Uterus (tissue), 4 donors: ENCODE results near the gene METTL2A. TPM values are rescaled to one million over a fixed set of nuclear protein-coding genes. Genes with fewer than 3 reads are reported as not detected.
A peak's percentile ranks its signal among the peaks of the same experiment; 100 is the strongest.
"Not testable (repeated sequence)": the region's sequence is repeated elsewhere in the genome, so short reads cannot be mapped to it uniquely, and the experiment has no call there.

Experiments used
- DNase-seq, 2 donors: peaks; one replicate each; pipeline ENCODE4 v3.0.0-alpha.2; 2019 to 2020
- H3K27ac ChIP-seq, 2 donors: fragments of 200-600 bp; sonication (generic); 1 replicate in 1 of 2; 2 replicates in 1 of 2; pipeline ENCODE4 v1.5.1; 2016 to 2018
- H3K27me3 ChIP-seq, 2 donors: fragments of 200-600 bp; sonication (generic); one replicate each; pipeline ENCODE4 v1.5.1; 2018 to 2019; ENCODE audit warnings: control low read depth in 1 of 2
- H3K36me3 ChIP-seq, 2 donors: fragments of 200-600 bp; sonication (generic); one replicate each; pipeline ENCODE4 v1.5.1; 2019; ENCODE audit warnings: control low read depth in 1 of 2
- H3K4me1 ChIP-seq, 2 donors: fragments of 200-600 bp; sonication (generic); one replicate each; pipeline ENCODE4 v1.5.1; 2018 to 2019; ENCODE audit warnings: control low read depth in 1 of 2
- H3K4me3 ChIP-seq, 2 donors: fragments of 200-600 bp; sonication (generic); 1 replicate in 1 of 2; 2 replicates in 1 of 2; pipeline ENCODE4 v1.5.1; 2018 to 2019; ENCODE audit warnings: mild to moderate bottlenecking in 1 of 2
- H3K9me3 ChIP-seq, 2 donors: fragments of 200-600 bp; sonication (generic); one replicate each; pipeline ENCODE4 v1.5.1; 2019; ENCODE audit warnings: control low read depth in 1 of 2
- CTCF ChIP-seq, 4 experiments: fragments of 200-600 bp in 2 of 4; fragments of 450-650 bp in 2 of 4; sonication (generic) in 2 of 4; IDR thresholded peaks; one replicate each; pipeline ENCODE4 v1.5.1; 2016 to 2019; ENCODE audit warnings: antibody characterized with exemption in 4 of 4, mild to moderate bottlenecking in 2 of 4, moderate library complexity in 1 of 4
- POLR2A ChIP-seq, 2 donors: fragments of 450-650 bp; IDR thresholded peaks; one replicate each; pipeline ENCODE4 v1.6.1; 2016; ENCODE audit warnings: antibody characterized with exemption in 2 of 2, mild to moderate bottlenecking in 1 of 2, moderate library complexity in 1 of 2
- intact Hi-C: fragments of 100-400 bp; cut with DNase I; formaldehyde crosslinking; loops from one replicate; pipeline ENCODE4 v1.15.1; 2023; ENCODE audit warnings: low total_unique reads
- total RNA-seq, 4 donors: library from RNA; depleted of rRNA in 3 of 4; stranded (reverse); fragments of >200 nt in 3 of 4; gene quantifications; one replicate each; pipeline versions ENCODE4 v1.1.0 to v1.2.4, GENCODE V29; 2014 to 2023
- donor health status: DM: yes; HTN: yes; CAD: no.

Gene METTL2A
- total RNA-seq, 4 donors from 2014 or later, result 5.9 to 30.8 (median 15.2) TPM

- peaks cover 0 to 4% of the 10 kb centered on the region in 2 donors for H3K4me1 ChIP-seq
- no peak for TF ChIP-seq CTCF (IDR thresholded peaks at IDR 0.05)
- TF ChIP-seq POLR2A (IDR thresholded peaks at IDR 0.05), result peak in 1 of 2 donors; percentile 46
- H3K27me3 ChIP-seq, result no peaks in the 10 kb centered on the region
- no peaks in the 10 kb centered on the region for H3K9me3 ChIP-seq
- H3K36me3 ChIP-seq, result no peaks in the 10 kb centered on the region
- peak within 1 kb of the TSS; percentile 97 to 99 for H3K27ac ChIP-seq
- peak within 1 kb of the TSS; percentile 41 to 94 for H3K4me3 ChIP-seq
- intact Hi-C loops, result no loop called here
- DNase-seq, result peak; percentile 82
Measured at GRCh38 chr17:62478424-62478879, 54.8 kb downstream of the METTL2A start, which contains the start of gene TLK2. Gene TLK2 (plus strand): TSS chr17:62478825. CDS start chr17:62481126, 2,301 bp downstream.

GRCh38 chr17:62478880-62479638, 55.4 kb downstream of the METTL2A start:
- peak overlapping the region; percentile 41 to 94 for H3K4me3 ChIP-seq
- intact Hi-C loops, H3K36me3 ChIP-seq, H3K4me1 ChIP-seq, H3K27me3 ChIP-seq, H3K9me3 ChIP-seq: not testable (repeated sequence)
- DNase-seq, result peak; percentile 22 to 43
- peak in 1 of 4 experiments; percentile 12 for TF ChIP-seq CTCF (IDR thresholded peaks at IDR 0.05)
- H3K27ac ChIP-seq, result peak overlapping the region; percentile 97 to 99

GRCh38 chr17:62479639-62480258, 56.1 kb downstream of the METTL2A start:
- H3K9me3 ChIP-seq, intact Hi-C loops, H3K36me3 ChIP-seq, H3K4me1 ChIP-seq, H3K27me3 ChIP-seq: not testable (repeated sequence)
- peak in 1 of 2 donors; percentile 24 for DNase-seq
- peak overlapping the region; percentile 41 to 94 for H3K4me3 ChIP-seq
- peak overlapping the region; percentile 97 to 99 for H3K27ac ChIP-seq

GRCh38 chr17:62482553-62482952, 58.9 kb downstream of the METTL2A start:
- H3K27me3 ChIP-seq, H3K36me3 ChIP-seq, H3K4me1 ChIP-seq, H3K27ac ChIP-seq, H3K4me3 ChIP-seq, H3K9me3 ChIP-seq, intact Hi-C loops, DNase-seq: not testable (repeated sequence)

GRCh38 chr17:62490990-62491389, 67.3 kb downstream of the METTL2A start:
- H3K27me3 ChIP-seq, H3K4me1 ChIP-seq, H3K9me3 ChIP-seq, H3K4me3 ChIP-seq, H3K27ac ChIP-seq, H3K36me3 ChIP-seq, intact Hi-C loops, DNase-seq: not testable (repeated sequence)

GRCh38 chr17:62493049-62493655, 69.5 kb downstream of the METTL2A start:
- H3K9me3 ChIP-seq, H3K27me3 ChIP-seq, H3K36me3 ChIP-seq, H3K27ac ChIP-seq, DNase-seq, H3K4me3 ChIP-seq, intact Hi-C loops, H3K4me1 ChIP-seq: not testable (repeated sequence)

GRCh38 chr17:62494073-62494472, 70.4 kb downstream of the METTL2A start:
- H3K27me3 ChIP-seq, H3K9me3 ChIP-seq, H3K4me3 ChIP-seq, DNase-seq, H3K4me1 ChIP-seq, H3K27ac ChIP-seq, H3K36me3 ChIP-seq, intact Hi-C loops: not testable (repeated sequence)

- H3K27me3 ChIP-seq, intact Hi-C loops, H3K36me3 ChIP-seq, DNase-seq, H3K9me3 ChIP-seq, H3K27ac ChIP-seq, H3K4me1 ChIP-seq, H3K4me3 ChIP-seq: not testable (repeated sequence)
Measured at GRCh38 chr17:62496344-62496743, 72.6 kb downstream of the METTL2A start.

GRCh38 chr17:62498796-62499195, 75.1 kb downstream of the METTL2A start:
- DNase-seq, intact Hi-C loops, H3K4me1 ChIP-seq, H3K4me3 ChIP-seq, H3K27ac ChIP-seq, H3K36me3 ChIP-seq, H3K27me3 ChIP-seq, H3K9me3 ChIP-seq: not testable (repeated sequence)
